ENCODE measurements around the gene ATRNL1.

The ATRNL1 gene

DNA sequence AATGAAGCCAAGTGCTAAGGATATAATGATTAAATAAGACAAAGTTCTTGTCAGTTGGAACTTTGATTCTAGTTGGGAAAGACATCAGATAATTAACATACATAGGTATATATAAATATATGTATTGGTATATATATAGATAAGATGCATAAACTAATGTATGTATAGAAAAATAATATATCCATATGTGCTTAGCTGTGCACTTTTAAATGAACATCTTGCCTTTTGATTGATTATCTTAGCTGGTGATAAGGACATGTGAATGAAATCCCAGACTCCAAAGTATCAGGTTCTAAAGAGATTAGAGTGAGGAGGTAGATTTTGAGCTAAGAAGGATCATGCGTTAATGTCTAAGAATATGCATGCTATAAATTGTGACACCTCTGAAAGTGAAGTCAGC lies 822.3 kb downstream of the ATRNL1 start:
- DNase-seq: no peak

DNA sequence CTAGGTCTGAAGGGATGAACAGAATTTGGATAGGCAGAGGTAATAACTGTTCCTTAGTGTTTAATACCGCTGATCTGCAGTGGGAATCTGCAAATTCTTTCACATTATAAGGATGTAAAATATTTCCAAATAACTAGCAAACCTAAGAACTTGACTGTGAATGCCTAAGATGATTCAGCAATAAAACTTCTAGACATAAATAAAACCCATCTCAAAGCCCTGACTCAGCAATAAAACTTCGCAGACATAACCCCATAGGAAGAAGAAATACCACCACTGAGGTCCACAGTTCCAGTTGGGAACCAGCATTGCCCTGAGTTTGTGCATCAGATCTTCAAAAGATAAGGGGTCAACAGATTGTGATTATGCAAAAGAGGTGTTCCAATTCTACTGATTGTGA lies 825.6 kb downstream of the ATRNL1 start:
- DNase-seq: no peak

DNA sequence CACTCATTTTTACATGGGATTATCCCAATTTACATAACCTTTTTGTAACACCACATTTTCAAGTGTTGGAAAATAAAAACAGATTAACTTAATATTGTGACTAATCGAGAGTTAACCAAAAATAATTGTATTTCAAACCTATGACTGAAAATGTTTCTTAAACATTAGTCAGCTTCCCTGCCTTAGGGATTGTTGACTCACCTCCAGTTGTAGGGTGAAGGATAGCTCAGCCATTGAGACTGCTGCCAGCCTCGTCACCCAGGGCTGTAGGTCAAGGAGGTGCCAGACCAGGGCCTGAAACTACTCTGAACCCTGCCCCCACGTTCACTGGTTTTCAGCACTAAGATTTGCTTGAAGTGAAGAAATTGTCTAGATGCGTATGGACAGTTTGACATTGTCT lies 828.6 kb downstream of the ATRNL1 start:
- no peak for DNase-seq

DNA sequence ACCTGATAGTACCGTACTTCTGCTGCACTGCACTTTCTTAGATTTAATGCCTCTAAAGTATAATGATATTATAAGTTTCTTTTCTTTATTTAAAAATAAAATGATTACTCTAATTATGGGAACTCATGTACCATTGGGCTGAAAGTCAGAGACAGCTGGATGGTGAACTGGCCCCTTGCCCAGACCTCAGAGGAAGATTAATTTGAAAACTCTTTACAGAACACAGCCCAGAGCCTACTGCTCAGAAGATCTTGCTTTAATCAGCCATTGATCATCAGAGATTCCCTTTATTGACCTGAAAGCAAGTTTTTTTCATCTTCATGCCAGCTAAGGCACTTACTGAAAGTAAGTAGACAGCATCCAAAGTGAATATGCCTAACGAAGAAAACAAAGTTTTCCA lies 838.1 kb downstream of the ATRNL1 start:
- DNase-seq: no peak

DNA sequence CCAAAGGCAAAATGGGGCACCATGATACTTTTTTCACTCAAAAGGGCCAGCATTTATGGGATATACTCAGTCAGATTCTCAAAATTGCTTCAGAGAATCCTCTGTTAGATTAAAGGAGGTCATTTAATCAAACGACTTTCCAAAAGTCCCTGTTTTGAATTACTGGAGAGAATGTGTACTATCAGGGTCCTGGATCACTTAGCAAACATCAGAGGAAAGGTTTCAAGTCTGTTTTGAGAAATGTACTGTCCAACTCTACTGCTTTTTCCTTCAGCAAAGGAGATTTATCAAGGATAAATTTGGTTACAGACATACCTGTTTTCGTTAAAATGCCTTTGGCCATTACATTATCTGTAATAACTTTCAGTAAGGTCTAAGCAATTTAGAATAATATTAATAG lies 838.9 kb downstream of the ATRNL1 start:
- no peak for DNase-seq

DNA sequence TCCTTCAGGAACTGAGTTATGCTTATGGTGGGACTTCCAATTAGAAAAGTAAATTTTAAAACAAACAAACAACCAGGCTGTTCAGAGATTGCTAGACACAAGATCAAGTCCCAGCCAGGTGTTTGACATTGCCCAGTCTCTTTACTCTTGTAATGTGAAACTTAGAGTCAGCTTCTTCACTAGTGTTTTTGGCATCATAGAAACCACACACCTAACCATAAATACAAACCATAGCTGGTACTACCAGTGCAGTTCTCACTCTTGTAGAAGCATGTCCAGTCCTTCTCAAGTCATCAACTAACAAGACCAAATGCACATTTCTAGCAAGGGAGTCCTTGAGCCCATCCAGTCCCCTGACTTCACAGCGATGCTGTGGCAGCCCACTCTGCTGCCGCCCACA lies 839.9 kb downstream of the ATRNL1 start:
- DNase-seq: no peak

DNA sequence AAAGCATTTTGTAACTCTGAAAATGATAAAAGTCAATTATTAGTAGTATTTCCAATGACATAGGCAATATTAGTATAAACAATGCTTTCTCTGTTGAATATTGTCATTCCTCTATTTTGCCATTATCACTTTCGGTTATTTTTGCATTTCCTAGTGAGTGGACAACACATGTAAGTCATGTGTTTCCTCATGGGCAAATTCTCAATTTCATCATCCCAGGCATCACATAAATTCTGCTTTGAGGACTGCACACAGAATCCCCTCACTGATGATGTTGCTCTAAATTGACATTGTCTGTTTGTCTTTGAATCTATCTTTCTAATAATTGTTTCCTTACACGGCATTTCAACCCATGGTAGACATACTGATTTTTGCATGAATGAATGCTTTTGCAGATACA lies 842.6 kb downstream of the ATRNL1 start:
- DNase-seq: no peak

DNA sequence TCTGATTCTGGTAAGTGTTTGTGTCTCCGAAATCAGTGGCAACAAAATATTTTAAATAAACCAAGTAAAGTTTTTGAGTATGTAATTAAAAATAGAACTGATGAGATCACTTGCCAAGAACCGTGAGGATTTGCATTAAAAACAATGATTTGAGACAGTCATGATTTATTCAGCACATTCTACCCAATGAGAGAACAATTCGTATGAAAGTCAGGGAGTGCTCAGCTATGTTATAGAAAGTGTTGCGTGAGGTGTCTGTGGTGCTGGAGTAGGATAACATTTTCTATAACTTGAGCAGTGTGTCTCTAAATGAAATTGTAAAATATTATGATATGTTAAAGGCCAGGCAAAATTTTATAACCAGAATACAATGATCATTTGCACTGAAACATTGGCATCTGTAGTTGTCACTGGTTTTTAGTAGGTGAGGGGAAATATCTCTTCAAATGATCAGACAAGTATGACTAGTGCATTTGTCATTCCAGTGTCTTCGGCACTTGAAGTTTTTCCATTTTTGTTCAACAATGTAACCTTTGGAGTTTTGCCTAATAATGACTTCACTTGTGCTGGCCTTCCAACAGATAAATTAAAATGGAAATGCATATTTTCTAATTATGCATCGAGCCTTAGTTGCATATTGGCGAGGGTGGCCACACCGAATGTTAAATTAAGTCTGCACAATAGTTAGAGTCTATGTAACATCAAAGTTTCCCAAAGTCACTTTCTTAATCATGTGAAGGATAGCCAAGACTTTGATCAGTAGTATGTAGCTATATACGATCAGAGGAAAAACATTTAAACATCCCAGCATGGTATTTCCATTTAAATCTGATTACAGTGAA lies 844.0 kb downstream of the ATRNL1 start:
- no peak for DNase-seq

DNA sequence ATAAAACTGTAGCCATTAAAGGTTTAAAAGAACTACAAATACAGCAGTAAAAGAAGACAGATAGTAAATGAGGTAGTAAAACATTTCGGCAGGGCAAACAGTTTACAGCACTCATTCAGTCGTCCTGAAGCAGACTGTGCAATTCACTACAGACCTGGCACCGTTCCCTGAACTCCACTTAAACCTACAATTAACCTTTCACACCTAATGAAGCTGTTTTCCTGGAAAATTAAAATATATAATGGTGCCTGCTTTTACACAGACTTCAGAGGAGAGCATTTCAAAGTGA lies 844.5 kb downstream of the ATRNL1 start:
- no peak for DNase-seq

DNA sequence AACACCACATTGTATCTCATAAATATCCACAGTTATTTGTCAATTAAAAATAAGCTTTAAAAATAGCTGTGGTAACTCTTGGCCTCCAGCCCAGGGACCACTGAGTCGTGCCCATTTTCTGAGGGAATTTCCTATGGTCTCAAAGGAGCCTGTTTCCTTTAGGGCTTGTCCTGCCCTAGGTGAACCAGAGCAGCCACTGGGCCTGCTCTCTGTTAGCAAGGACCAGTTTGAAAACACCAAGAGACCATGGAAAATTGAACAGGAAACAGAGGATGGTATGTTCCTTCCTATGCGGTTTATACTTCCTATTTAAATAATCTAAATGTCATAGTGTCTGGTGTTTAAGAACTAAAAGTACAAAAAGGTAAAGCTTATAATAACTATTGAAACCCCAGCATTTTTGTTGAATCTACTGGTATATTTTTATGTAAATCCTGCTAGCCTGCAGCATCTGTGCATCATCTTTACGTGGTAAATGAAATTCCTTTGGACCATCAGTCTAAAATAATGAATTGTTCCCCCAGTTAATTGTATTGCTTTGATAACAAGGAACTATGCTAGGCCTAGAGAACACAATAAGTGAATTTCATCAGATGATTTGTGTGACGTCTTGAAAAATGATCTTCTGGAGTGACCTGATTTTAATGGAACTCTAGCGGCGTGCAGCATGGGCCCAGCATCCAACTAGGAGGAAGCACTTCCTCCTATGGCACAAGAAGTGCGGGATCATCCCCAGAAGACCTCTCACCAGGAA lies 846.1 kb downstream of the ATRNL1 start:
- DNase-seq: no peak

DNA sequence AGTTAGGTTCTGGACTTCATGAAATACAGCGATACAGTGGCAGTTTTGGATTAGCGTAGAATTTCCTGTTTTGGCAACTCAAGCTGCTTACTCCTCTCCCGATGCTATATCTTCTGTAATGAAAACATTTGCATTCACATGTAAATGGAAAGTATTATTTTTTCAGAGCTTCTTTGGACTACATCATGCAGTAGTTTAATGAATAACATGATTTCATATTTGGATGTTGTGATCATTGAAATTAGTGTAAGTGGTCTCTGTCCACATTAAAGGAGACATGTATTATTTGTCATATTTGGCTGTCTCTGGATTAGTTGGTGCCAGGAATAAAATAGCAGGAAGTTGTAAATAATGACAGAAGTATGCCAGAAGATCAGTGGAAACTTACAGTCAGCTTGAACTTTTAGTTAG lies 848.2 kb downstream of the ATRNL1 start:
- DNase-seq: no peak

DNA sequence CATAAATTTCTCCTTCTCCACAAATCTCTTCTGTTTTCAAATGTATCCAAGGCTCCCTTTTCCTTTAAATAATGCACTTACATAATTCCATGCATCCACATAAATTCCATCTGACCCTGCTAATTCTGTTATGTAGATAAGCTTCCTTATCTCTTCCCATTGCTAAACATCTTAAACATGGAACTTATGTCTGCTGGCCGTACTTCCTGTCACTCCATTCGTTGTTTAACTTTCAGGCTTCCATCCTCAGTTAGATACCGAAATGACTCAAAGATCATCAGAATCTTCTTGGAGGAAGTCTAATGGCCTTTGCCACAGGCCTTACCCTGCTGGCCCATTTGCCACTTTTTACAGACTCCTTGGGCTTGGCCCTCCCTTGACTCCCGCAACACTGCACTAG lies 848.9 kb downstream of the ATRNL1 start:
- DNase-seq: no peak

DNA sequence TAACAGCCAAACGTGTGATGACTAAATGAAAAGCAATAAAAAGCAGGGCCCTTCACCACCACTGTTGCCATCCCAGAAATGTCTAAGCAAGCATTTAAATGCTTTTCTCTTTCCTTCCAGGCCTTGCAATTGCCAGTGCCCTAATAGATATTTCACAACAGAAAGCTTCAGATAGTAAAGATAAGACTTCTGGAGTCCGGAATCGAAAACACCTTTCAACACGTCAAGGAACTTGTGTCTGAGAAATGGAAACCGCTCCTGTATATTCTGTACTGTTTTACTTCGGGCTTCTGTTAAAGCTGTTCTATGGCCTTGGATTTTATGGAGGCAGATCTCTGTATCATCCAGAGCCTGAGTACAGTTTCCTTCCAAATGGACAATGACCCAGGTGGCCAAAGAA lies 851.4 kb downstream of the ATRNL1 start:
- DNase-seq: no peak

DNA sequence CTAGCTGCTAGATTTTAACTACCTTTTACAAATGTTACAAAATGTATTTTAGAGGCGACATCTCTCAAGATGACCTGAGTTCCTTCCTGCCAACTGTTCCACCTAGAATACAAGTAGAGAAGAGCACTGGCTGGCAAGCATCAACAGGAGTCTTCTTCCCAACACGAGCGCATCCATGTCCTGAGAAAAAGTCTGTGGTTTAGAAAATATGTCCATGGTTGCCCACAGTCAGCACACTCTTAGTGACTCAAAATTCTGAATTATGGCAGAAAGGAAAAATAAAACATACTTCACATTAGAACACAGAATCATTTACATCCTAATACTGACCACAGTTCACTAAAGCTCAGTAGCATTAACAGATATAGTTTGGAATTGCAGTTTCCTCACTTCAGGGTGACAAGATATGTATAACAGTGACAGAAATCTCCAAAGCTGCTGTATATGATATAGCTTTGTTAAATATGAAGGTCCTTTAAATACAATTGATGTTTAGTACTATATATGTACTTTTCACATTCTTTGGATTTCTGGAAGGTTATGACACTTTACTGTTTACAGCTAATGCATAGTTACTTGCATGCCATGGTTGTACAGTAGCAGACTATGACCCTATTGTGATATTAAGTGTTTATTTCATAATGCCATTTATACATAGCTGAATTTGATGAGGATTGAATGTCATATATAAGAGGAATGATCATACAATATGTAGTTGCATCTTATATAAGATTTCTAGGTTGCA lies 852.7 kb downstream of the ATRNL1 start:
- DNase-seq: no peak

DNA sequence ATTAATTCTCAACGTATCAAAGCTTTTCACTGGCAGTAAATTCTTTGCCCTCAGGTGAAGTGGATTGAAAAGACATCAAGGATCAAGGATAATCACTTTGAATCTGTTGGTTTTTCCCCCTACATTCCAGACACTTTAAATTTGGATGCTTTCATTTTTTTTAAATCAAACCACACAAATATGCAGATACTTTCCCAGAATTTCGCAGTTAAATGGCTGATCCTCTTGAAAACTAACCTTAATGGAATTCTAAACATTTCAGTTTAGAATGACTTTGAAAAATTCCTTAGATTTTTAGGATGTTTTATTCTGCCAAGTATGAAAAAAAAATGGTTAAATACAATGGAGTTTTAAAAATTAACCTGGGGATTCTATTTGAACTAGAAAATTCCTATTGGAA lies 853.9 kb downstream of the ATRNL1 start:
- no peak for DNase-seq

DNA sequence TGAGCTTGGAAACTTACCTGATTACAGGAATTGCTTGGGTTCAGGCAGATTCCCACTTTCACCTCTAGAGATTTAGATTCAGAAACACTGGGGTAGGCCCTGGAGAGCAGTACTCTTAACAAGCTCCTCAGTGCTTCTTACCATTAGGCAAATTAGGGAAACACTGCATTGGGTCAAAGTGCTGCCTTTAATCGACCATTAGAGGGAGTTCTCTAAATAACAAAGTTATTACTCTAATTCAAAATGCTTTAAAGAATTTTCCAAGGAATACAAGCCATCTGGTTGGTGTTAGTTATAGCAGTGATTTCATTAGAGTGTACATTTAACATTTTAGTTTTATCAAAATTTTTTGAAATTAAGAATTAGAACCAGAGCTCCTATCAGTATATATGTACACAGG lies 855.3 kb downstream of the ATRNL1 start:
- no peak for DNase-seq

DNA sequence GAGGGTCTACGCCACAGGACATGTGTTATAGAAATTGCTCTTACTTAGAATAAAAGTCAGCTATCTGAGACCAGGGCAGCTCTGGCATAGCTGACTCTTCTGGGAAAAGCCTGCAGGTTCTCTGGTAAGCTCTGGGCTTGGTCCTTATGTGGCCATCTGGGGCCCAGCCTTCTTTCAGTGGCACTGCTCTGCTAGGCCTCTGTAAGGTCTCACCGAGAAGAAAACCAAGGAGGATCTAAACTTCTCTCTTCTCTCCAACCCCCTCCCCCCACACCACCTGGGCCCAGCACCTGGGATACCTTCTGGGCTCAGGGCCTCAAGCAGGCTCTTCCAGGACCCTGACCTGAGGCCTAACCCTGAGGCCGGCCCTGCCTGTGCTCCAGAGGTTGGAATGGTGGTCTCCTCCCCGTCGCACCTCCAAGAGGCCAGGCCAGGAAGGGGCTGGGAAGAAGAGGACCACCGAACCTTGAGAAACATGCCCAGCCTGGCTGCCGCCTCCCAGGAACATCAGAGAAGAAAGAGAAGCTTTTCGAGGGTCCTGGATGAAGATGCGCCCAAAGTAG lies 856.2 kb downstream of the ATRNL1 start:
- DNase-seq: no peak

DNA sequence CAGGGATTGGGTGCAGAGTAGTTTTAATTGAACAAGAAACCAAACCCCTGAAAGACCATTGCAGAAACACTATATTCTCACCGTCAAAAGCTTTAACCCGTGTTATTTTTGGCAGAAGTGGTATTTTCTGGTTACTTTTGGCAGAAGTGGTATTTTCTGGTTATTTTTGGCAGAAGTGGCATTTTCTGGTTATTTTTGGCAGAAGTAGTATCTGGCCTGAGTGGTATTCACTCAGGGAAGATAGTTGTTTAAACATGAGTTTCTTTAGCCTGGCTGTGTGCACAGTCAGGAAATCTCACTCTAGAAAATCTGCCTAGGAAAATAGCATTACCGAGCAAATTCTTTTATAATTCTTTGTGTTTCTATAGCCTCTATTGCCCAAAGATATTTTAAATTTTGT lies 857.2 kb downstream of the ATRNL1 start:
- DNase-seq: no peak

DNA sequence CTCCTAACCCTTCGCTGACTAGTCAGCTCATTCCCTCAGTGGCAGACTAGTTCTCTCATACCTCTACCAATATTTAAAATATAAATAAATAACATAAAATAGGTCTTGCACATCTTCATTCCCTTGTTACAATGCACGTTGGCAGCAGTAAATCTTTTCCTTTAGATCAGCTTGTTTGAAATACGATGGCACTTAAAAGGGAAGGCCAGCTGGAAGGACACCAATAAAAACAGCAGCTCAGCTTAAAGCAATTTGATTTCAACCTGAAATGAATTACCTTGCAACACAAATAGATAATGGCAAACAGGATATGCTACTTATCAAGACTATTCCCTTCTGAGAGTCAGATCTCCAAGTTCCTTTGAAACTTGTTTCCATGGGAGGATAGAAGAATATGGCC lies 858.1 kb downstream of the ATRNL1 start:
- DNase-seq: no peak

DNA sequence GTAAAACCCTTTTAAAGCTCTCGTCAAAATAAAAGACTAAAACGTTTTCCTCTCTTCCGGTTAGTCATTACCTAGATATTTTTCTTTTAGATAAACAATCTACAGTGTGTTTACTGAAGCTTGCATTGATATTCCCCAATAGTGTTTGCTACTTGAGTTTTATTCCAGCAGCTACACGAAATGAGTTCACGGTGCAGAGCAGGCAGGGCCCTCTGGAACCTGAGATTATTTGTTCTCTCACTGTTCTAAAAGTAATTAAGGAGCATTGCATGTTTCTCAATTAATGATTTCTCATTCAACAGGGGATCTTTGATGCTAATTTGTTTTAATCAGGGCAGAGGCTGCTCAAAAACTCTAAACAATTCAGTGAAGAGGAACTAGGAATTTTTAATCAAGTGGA lies 860.1 kb downstream of the ATRNL1 start:
- no peak for DNase-seq

DNA sequence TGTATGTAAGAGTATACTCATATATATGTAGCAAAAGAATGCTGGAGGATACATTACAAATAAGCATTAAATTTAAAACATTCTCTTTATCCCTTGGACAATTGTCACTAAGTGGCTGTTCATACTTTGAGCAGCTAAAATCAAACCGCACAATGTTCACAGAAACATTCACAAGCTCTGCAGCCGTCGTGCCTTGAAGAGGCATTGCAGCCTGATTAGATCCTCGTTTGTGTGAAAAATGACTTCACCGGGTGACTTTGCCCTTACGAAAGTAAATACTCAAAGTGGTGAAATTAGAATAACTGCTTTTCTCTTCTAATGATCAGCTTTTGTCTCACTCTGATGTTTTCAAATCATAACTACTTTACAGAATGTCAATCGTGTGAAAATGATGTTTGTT lies 860.8 kb downstream of the ATRNL1 start:
- no peak for DNase-seq

DNA sequence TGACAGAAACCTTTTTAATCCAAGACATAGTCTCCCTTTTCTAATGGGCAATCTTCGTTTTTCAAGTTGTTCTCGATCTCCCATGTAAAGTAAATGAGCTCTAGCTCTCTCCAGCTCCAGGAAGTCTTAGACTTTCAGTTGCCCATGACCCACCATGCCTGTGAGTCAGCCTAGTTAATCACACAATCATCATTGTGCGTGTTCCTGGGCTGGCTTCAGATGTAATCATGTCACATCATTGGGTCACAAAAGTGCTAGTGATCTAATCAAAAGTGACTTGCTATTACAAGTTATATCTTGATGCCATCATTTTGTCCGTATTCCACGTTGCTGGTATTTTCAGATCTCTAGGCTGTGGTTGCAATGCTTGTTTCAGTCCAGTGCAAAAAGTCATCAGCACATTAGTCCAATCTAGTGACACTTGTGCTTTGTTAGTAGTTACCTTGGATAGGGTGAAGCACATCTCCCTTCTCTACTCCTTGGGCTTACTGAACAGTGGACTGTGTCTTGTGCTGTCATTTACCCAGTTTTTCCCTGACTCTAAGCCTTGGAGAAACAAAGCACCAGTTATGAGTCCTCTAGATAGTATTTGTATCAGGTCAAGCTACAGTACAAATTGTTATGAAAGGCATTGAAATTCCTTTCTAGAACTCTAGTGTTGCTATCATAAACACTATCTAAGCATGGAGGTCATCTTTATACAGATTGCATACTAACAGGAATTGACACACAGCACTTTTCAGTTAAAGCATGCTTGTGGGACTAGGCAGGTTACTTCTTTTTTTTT lies 863.3 kb downstream of the ATRNL1 start:
- no peak for DNase-seq

DNA sequence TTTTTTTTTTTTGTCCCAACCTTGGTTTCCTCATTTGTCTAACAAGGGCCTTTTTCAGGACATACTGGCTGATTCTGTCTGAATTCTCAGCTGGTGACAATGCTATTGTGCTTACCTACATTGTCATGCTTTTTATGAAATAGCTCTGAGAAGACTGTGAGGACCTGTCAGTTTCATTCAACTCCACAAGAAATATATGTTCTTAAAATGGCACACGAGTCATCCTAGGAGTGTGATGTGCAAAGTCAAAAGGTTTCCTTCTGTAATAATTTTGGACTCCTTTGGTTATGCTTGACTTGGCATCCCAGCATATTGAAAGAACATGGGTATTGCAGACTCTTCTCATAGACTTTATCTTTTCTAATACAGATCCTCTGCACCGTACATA lies 863.8 kb downstream of the ATRNL1 start:
- no peak for DNase-seq
